HepG2 (cell line): ENCODE measurements around the gene TRAF3. TPM values are rescaled to one million over a fixed set of nuclear protein-coding genes. Genes with fewer than 3 reads are reported as not detected.

Source experiments
- ATAC-seq: fragments of 200-7000 bp; cut with Tn5 transposase; 3 replicates; pipeline ENCODE4 v1.9.1; 2020; ENCODE audit warnings: mild to moderate bottlenecking, moderate library complexity
- BruUV-seq: library from RNA; stranded (reverse); fragments of 400-500 nt; replicated peaks from 2 replicates; lab custom pipeline; 2021; lab: Mats Ljungman, UMichigan
- CTCF ChIA-PET: fragments of 300-600 bp; formaldehyde crosslinking; extraction: SDS; loops from one replicate; lab custom pipeline; 2021; ENCODE audit warnings: low total read pairs, inconsistent platforms, low intra/inter-chr PET ratio; lab: Yijun Ruan, JAX
- POLR2A ChIA-PET: fragments of 350-600 bp; sonication (Branson Sonifier 250); formaldehyde crosslinking; loops from one replicate; lab custom pipeline; 2020; ENCODE audit warnings: antibody characterized with exemption, inconsistent platforms; lab: Yijun Ruan, JAX
- DNase-seq: peaks from one replicate; pipeline ENCODE4 v3.0.0-alpha.2; 2015; ENCODE audit warnings: low spot score
- FAIRE-seq: peaks from 3 replicates; lab custom pipeline; 2011; peaks lifted over from hg19 to GRCh38; lab: Jason Lieb, UNC
- H2AFZ ChIP-seq: one replicate; pipeline ENCODE4 v1.6.1; 2011; ENCODE audit warnings: low read length, inconsistent platforms
- H3K27ac ChIP-seq: fragments of 300-600 bp; 3 replicates; pipeline ENCODE4 v1.8.0; 2011; ENCODE audit warnings: mixed run types, mild to moderate bottlenecking, mixed read lengths, low read length, inconsistent platforms; ENCODE audit not compliant: insufficient read depth; ENCODE audit errors: extremely low read length
- H3K27me3 ChIP-seq, 2 experiments: fragments of 200-600 bp in 1 of 2; 2 replicates in 1 of 2; 3 replicates in 1 of 2; pipeline versions ENCODE4 v1.6.0 to v1.8.0; 2011; ENCODE audit warnings: low read length in 2 of 2, mild to moderate bottlenecking in 2 of 2, moderate library complexity in 2 of 2, inconsistent platforms in 1 of 2; ENCODE audit not compliant: insufficient read depth in 2 of 2, control insufficient read depth in 1 of 2
- H3K36me3 ChIP-seq, 2 experiments: fragments of 200-600 bp in 1 of 2; replicated peaks in 1 of 2; 2 replicates in 1 of 2; 3 replicates in 1 of 2; pipeline versions ENCODE4 v1.5.1 to v1.8.0; 2011; ENCODE audit warnings: low read length in 2 of 2, inconsistent platforms in 1 of 2; ENCODE audit not compliant: insufficient read depth in 2 of 2, control insufficient read depth in 1 of 2
- H3K4me1 ChIP-seq: 2 replicates; pipeline ENCODE4 v1.5.1; 2012; ENCODE audit warnings: low read length, inconsistent platforms; ENCODE audit not compliant: insufficient read depth
- H3K4me2 ChIP-seq: 2 replicates; pipeline ENCODE4 v1.6.0; 2011; ENCODE audit warnings: low read depth, low read length, inconsistent platforms
- H3K4me3 ChIP-seq, 3 experiments: fragments of 200-600 bp in 1 of 3; sonication (generic), shearing (Covaris generic) in 1 of 3; replicated peaks in 1 of 3; 2 replicates each; pipeline ENCODE4 v1.5.1; 2011 to 2016; ENCODE audit warnings: low read length in 3 of 3, inconsistent platforms in 2 of 3, low read depth in 2 of 3, mild to moderate bottlenecking in 2 of 3, control low read depth in 1 of 3, mixed read lengths in 1 of 3; ENCODE audit not compliant: insufficient read depth in 1 of 3
- H3K79me2 ChIP-seq: one replicate; pipeline ENCODE4 v1.6.1; 2011; ENCODE audit warnings: low read length, inconsistent platforms; ENCODE audit not compliant: insufficient read depth
- H3K9ac ChIP-seq: 2 replicates; pipeline ENCODE4 v1.6.0; 2011; ENCODE audit warnings: mild to moderate bottlenecking, low read depth, low read length, inconsistent platforms; ENCODE audit not compliant: insufficient read depth
- H3K9me3 ChIP-seq: 2 replicates; pipeline ENCODE4 v1.5.1; 2012; ENCODE audit warnings: mild to moderate bottlenecking, low read length
- H4K20me1 ChIP-seq: 2 replicates; pipeline ENCODE4 v1.6.0; 2011; ENCODE audit warnings: inconsistent platforms, mild to moderate bottlenecking, low read length, moderate library complexity; ENCODE audit not compliant: insufficient read depth
- CEBPG ChIP-seq: IDR thresholded peaks from 2 replicates; pipeline ENCODE4 v1.6.1; 2016
- HES4 ChIP-seq: sonication (generic); formaldehyde crosslinking; IDR thresholded peaks from 2 replicates; pipeline ENCODE4 v1.9.0; 2021; ENCODE audit warnings: mild to moderate bottlenecking, missing genetic modification reagents, borderline replicate concordance
- KDM4B ChIP-seq: sonication (generic); formaldehyde crosslinking; IDR thresholded peaks from 2 replicates; pipeline ENCODE4 v1.4.0; 2020; ENCODE audit warnings: missing genetic modification reagents
- MIER2 ChIP-seq: IDR thresholded peaks from 2 replicates; pipeline ENCODE4 v1.6.1; 2016; ENCODE audit warnings: missing biosample characterization, missing genetic modification reagents
- PHB2 ChIP-seq: fragments of 450-650 bp; IDR thresholded peaks from 2 replicates; pipeline ENCODE4 v1.6.1; 2018; ENCODE audit not compliant: partially characterized antibody
- PPARG ChIP-seq: conservative IDR thresholded peaks from 2 replicates; pipeline ENCODE4 v1.6.1; 2016; ENCODE audit warnings: missing biosample characterization, missing genetic modification reagents
- SMAD9 ChIP-seq: sonication (generic); formaldehyde crosslinking; IDR thresholded peaks from 2 replicates; pipeline ENCODE4 v1.5.1; 2020; ENCODE audit warnings: mild to moderate bottlenecking, missing genetic modification reagents
- SMYD3 ChIP-seq: sonication (generic); formaldehyde crosslinking; IDR thresholded peaks from 2 replicates; pipeline ENCODE4 v1.8.1; 2023; ENCODE audit warnings: mild to moderate bottlenecking, missing genetic modification reagents
- STAT5B ChIP-seq: sonication (generic); formaldehyde crosslinking; IDR thresholded peaks from 2 replicates; pipeline ENCODE4 v1.4.0; 2020; ENCODE audit warnings: missing genetic modification reagents
- ZBTB34 ChIP-seq: sonication (generic); formaldehyde crosslinking; IDR thresholded peaks from 2 replicates; pipeline ENCODE4 v1.8.0; 2022; ENCODE audit warnings: mild to moderate bottlenecking, missing genetic modification reagents
- ZNF253 ChIP-seq: sonication (generic); formaldehyde crosslinking; IDR thresholded peaks from 2 replicates; pipeline ENCODE4 v1.8.0; 2022; ENCODE audit warnings: mild to moderate bottlenecking, missing genetic modification reagents, borderline replicate concordance
- ZNF3 ChIP-seq: IDR thresholded peaks from 2 replicates; pipeline ENCODE4 v1.7.0; 2017; ENCODE audit warnings: inconsistent platforms
- ZNF33B ChIP-seq: sonication (generic); formaldehyde crosslinking; IDR thresholded peaks from 2 replicates; pipeline ENCODE4 v1.5.1; 2020; ENCODE audit warnings: mild to moderate bottlenecking, missing genetic modification reagents
- ZNF605 ChIP-seq: sonication (generic); formaldehyde crosslinking; IDR thresholded peaks from 2 replicates; pipeline ENCODE4 v1.8.0; 2022; ENCODE audit warnings: mild to moderate bottlenecking, missing genetic modification reagents
- ZNF704 ChIP-seq: sonication (generic); formaldehyde crosslinking; IDR thresholded peaks from 2 replicates; pipeline ENCODE4 v1.8.1; 2023; ENCODE audit warnings: mild to moderate bottlenecking, inconsistent platforms, moderate library complexity, missing genetic modification reagents, borderline replicate concordance
- WGBS: methylation state at CpG from one replicate; pipeline ENCODE4 v1.1.6; 2017; ENCODE audit warnings: low lambda C conversion rate; 5-methylcytosine and 5-hydroxymethylcytosine counted together
- in situ Hi-C: cut with HindIII; loops from 2 replicates; pipeline ENCODE4 v1.10.0; 2017; ENCODE audit warnings: low pct_unique_long_range_greater_than_20kb; ENCODE audit not compliant: extremely low pct_ligation_motif_present
- intact Hi-C: fragments of 100-400 bp; cut with micrococcal nuclease; formaldehyde crosslinking; loops from one replicate; pipeline ENCODE4 v1.10.0; 2022; ENCODE audit not compliant: unreplicated experiment
- polyA plus RNA-seq, 8 experiments: library from polyadenylated mRNA; depleted of rRNA in 3 of 8; stranded (reverse) in 7 of 8; unstranded in 1 of 8; fragments of >200 nt; fragmentation: Illumina TruSeq in 4 of 8; extraction: Trizol in 4 of 8; gene quantifications; 2 replicates each; pipeline versions ENCODE4 v1.2.1 to v1.2.3, GENCODE V29; 2011 to 2016; ENCODE audit warnings: low read depth in 4 of 8, missing spikeins in 1 of 8, mixed read lengths in 1 of 8; ENCODE audit not compliant: insufficient read depth in 1 of 8
- total RNA-seq, 5 experiments: library from RNA; depleted of rRNA; stranded (reverse); fragments of >200 nt; fragmentation: Illumina TruSeq; extraction: Trizol; gene quantifications; 2 replicates each; pipeline ENCODE4 v1.2.3, GENCODE V29; 2016; ENCODE audit warnings: low read depth in 1 of 5

Gene TRAF3
- total and polyA plus RNA-seq, 2 of the 13 experiments (the other 11 are each of a cell fraction or from before 2014, with no cell fraction given) = 6.9 to 12.2 TPM

- no peaks in the 10 kb centered on the region for H3K27me3 ChIP-seq
- no peaks in the 10 kb centered on the region for H4K20me1 ChIP-seq
- DNase-seq = no peak
- ChIA-PET POLR2A (no interaction called here), CTCF (no interaction called here)
- no peak overlapping the region for H3K4me3 ChIP-seq
- no peak overlapping the region for H3K4me2 ChIP-seq
- no peak overlapping the region for H3K9ac ChIP-seq
- H3K4me1 ChIP-seq = no peaks in the 10 kb centered on the region
- no TSS peak for BruUV-seq
- in situ Hi-C loops = no loop called here
- TF ChIP-seq ZNF33B (CRISPR knock-in tag) (no peak), MIER2 (CRISPR knock-in tag) (no peak), ZBTB34 (CRISPR knock-in tag) (no peak), CEBPG (CRISPR knock-in tag) (no peak), PHB2 (no peak), PPARG (no peak), ZNF3 (no peak), SMYD3 (CRISPR knock-in tag) (no peak), ZNF253 (CRISPR knock-in tag) (no peak), ZNF704 (CRISPR knock-in tag) (no peak), STAT5B (no peak), ZNF605 (CRISPR knock-in tag) (no peak), HES4 (no peak), SMAD9 (no peak), KDM4B (CRISPR knock-in tag) (no peak)
- WGBS = 95% methylated on average over 4 of the region's 4 CpGs
- H3K79me2 ChIP-seq = no peaks in the 10 kb centered on the region
- no peaks in the 10 kb centered on the region for H3K36me3 ChIP-seq
- no peak for FAIRE-seq
- no peak overlapping the region for H3K27ac ChIP-seq
- intact Hi-C loops = no loop called here
- no peaks in the 10 kb centered on the region for H3K9me3 ChIP-seq
- H2AFZ ChIP-seq = no peak overlapping the region
- no peak for ATAC-seq
Measured at GRCh38 chr14:102838501-102838900, 61.3 kb downstream of the TRAF3 start.
